Ureter (tissue), 1 donor: ENCODE measurements around the gene AKIRIN2. TPM values are rescaled to one million over a fixed set of nuclear protein-coding genes. Genes with fewer than 3 reads are reported as not detected.
"Not testable (repeated sequence)": the region's sequence is repeated elsewhere in the genome, so short reads cannot be mapped to it uniquely, and the experiment has no call there.

ENCODE experiments used
- DNase-seq: peaks from one replicate; pipeline ENCODE4 v3.0.0-alpha.2; 2020; ENCODE audit warnings: low spot score
- total RNA-seq: library from RNA; stranded (reverse); gene quantifications from one replicate; pipeline ENCODE4 v1.2.4, GENCODE V29; 2023
- donor health status: DM: yes; HTN: yes; CAD: no.

The AKIRIN2 gene
- total RNA-seq, 1 donor from 2014 or later = 38.5 TPM

DNA sequence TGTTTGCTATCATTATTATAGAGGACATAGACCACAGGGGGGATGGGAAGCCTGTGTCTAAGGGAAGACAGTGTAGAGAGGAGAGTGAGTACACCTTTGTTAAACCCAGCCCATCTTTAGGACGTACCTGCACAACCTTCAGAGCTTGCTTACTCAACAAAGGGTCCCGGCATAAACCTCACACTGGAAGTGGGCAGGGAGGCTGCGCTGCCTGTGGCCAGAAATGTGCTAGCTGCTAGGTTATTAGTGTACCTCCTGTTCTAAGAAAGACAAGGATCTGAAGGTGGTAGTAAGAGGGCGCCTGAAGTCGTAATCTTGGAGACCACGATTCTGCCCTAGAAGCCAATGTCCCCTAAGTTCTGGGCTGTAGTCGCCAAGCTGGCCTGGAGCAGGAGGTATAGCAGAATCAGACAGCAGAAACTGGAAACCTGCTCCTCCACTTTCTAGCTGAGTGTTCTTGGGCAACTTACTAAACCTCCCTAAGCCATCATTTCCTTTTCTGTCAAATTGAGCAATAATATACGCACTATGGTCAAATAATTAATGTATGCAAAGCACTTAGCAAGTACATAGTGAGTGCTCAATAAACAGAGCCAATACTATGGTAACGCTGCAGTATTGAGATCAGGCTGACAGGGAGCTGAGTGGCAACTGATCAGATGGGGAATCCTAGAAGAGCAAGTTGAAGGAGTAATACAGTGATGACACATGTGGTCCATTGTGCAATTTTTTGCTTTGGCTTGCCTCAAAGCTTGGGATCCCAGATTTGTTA lies 16.8 kb upstream of the AKIRIN2 start:
- DNase-seq = no peak

- DNase-seq = no peak
Measured at GRCh38 chr6:87716928-87717614, 15.0 kb upstream of the AKIRIN2 start.

DNA sequence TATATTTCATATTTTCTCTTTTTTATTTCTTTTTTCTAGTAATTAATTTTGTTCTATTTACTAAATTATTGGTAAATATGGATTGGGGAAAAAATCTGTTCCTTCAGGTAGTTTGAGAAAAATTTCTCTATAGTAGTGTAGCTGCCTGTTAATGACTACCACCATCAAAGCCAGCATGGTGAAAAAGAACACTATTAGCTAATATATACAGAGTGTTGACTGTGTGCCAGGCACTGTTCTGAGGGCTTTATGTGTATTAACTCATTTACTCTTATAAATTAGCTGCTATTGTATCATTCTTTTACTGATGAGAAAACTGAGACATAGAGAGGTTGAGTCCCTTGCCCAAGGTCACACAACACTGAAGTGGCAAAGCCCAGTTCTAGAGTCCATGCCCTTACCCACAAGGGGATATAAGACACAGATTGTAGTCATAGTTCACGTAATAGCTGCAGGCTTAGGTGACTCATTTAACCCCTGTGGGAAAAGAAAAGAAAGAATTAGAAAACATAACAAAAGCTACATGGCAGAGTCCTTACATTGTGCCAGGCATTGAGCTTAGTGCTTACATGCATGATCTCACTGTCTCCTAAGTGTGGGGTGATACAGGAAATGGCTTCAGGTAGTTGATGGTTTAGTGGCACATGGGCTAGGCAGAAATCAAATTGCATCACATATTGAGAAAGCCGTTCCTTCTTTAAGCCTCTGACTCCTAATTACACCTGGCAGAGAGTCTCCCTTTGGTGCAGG lies 12.2 kb upstream of the AKIRIN2 start:
- no peak for DNase-seq

GRCh38 chr6:87712713-87713112 lies 10.7 kb upstream of the AKIRIN2 start:
- not testable (repeated sequence) for DNase-seq

GRCh38 chr6:87710090-87710489 lies 8.1 kb upstream of the AKIRIN2 start:
- no peak for DNase-seq

DNA sequence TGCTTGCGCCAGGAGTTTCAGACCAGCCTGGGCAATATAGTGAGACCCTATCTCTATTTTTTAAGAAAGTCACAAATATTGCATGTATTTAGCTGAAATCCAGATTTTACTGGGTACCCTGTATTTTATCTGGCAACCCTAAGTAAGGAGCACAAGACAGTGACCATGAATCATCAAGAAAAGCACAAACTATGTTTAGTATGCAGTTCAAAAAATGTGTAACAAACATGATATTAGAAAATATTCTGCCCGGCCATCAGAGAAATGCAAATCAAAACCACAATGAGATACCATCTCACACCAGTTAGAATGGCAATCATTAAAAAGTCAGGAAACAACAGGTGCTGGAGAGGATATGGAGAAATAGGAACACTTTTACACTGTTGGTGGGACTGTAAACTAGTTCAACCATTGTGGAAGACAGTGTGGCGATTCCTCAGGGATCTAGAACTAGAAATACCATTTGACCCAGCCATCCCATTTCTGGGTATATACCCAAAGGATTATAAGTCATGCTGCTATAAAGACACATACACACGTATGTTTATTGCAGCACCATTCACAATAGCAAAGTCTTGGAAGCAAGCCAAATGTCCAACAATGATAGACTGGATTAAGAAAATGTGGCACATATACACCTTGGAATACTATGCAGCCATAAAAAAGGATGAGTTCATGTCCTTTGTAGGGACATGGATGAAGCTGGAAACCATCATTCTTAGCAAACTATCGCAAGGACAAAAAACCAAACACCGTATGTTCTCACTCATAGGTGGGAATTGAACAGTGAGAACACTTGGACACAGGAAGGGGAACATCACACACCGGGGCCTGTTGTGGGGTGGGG lies 6.8 kb upstream of the AKIRIN2 start:
- not testable (repeated sequence) for DNase-seq

DNA sequence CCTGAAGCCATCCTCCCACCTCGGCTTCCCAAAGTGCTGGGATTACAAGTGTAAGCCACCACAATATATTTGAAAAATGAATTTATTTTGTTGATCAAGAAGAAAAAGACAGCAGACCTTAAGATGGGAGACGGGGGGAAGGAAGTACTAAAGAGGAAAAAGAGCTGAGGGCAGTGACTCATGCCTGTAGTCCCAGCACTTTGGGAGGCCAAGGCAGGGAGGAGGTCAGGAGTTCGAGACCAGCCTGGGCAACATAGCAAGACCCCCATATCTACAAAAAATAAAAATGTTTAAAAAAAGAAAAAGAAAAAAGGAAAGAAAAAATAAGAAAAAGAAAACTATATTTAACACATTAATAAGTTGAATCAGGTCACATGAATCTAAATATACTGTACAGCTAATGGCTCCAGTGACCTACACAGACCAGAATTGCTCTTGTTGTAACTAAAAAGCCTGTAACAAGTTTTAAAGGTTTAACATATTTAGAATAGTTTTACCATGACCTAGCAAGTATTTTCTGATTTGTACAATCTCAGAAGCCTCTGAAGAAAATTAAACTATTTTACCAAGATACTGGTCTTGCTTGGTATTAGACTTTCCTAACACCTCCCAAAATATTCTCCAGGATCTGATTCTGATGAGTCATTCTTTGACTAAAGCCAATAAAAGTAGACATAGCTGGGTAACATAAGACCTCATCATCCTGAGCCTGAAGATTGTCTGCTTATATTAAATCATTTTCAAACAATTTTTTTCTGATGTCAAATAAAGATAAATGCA lies 4.3 kb upstream of the AKIRIN2 start:
- DNase-seq = no peak

- no peak for DNase-seq
Measured at GRCh38 chr6:87705070-87705691, 3.1 kb upstream of the AKIRIN2 start.

DNA sequence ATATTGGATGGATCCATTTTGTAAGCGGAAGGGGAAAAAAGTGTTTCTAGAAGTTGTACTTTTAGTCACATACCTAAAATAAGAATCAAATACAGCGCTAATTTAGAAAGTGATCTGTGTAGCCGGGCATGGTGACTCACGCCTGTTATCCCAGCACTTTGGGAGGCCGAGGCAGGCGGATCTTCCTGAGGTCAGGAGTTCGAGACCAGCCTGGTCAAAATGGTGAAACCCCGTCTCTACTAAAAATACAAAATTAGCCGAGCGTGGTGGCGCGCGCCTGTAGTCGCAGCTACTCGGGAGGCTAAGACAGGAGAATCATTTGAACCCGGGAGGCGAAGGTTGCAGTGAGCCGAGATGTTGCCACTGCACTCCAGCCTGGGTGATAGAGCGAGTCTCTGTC lies 1.0 kb upstream of the AKIRIN2 start:
- not testable (repeated sequence) for DNase-seq

DNA sequence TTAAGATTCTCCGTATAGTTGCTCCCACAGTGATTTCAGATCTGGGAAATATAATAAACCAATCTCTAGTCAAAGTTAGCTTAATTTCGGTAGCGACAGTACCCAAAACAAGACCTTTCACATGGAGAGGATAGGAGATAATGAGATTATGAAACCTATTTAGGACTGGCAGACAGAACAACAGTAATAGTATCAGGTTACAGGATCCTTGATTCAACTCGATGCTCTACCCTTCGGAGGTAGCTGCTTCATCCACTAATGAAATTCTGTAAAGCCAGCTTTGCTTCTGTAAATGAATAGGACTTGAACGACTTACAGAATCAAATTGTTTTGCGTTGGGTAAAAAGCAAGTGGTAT lies 534 bp upstream of the AKIRIN2 start:
- no peak for DNase-seq

DNA sequence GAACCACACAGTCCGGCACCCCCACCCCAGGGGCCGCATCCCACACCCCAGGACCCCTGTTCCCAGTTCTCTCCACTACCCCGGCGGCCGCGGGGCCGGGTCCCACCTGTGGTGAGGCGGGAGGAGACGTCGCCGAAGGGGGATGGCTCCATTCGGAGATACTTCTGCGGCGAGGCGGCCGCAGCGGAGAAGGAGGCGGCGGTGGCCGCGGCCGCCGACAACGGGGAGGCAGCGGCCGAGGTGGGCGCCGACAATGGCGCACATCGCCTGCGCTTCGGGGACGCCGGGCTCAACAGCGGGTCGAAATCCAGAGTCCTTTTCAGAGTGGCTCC lies 723 bp downstream of the AKIRIN2 start:
- DNase-seq = peak; percentile 61

DNA sequence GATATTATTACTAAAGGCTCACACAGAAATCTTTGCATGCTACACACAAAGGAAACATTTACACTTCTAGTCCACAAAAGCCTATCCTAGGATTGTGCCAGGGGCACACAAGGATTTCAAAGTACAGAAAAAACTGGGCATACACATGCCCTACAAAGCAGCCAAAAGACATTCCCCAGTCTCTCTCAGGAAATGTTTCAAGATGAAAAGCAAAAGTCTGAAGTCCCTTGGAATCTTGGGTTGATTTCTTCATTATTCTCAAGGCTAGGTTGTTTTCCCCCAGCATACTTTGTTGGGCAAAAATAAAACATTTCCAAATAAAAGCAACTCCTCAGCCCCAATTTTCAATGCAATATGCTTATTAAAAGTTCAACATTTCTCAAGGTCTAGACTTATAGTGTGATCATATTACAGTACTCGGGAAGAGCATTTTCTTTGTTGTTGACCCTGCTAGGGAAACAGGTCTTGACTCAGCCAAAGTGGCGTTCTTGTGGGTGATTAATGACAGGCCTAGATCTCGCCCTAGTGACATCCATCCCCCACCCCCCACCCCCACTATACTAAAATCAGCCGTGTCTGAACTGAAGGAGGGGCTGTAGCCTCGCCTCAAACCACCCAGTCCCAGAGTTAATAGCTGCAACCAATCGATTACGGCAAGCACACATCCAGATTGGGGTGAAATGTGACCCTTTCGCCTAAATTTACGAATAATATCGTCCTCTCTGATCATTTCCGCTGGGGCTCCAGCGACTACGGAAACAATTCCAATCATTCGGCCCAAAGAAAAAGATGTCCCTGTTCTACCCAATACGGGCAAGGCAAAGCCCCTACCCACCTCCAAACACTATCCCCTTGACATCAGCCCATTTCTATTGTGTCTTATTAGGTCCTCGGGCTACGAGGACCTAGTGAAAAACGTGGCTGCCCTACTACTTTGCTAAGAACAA lies 1.4 kb downstream of the AKIRIN2 start:
- DNase-seq = no peak

DNA sequence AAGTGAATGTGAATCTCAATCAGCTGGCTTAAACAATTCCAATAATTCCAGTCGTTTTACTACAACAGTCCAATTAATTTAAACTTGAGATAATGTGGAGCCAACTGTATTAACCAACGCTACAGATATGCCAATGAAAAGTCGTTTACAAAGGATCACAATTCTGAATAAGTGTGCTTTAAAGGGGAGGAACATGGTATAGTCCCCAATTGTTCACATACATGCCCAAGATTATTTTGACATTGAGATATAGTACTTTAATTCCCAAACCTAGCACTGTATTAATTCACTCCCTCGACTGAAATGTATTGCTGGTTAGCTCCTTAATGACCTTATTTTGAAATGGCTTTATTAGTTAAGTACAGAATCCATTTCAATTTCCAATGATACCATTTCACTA lies 2.5 kb downstream of the AKIRIN2 start:
- DNase-seq = no peak

DNA sequence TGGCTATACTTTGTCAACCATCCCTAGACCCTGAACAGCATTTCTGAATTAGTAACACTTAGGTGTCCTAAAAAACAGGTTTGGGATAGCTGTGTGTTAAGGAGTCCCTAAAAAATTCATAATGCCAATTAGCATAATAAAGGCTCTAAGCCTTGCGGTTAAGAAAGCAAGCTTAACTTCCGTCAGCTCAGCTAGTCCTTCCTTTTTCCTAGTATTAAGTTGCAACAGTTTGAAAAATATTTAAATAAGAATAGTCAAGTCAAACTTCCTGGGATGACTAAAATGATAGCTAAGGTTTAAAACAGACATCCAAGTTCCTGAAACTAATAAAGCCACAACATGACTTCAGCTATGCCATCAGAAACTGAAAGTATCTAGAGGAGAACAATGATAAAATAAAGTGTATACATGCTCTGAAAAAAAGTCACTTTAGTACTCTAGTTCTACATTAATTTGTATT lies 3.5 kb downstream of the AKIRIN2 start:
- no peak for DNase-seq

- no peak for DNase-seq
Measured at GRCh38 chr6:87697581-87698546, 4.2 kb downstream of the AKIRIN2 start.

DNA sequence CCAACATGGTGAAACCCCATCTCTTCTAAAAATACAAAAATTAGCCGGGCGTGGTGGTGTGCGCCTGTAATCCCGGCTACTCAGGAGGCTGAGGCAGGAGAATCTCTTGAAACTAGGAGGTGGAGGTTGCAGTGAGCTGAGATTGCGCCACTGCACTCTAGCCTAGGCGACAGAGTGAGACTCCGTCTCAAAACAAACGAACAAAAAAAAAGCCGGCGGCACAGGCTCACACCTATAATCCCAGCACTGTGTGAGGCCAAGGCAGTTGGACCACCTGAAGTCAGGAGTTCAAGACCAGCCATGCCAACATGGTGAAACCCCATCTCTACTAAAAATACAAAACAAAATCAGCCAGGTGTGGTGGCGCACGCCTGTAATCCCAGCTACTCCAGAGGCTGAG lies 5.2 kb downstream of the AKIRIN2 start:
- DNase-seq = not testable (repeated sequence)

DNA sequence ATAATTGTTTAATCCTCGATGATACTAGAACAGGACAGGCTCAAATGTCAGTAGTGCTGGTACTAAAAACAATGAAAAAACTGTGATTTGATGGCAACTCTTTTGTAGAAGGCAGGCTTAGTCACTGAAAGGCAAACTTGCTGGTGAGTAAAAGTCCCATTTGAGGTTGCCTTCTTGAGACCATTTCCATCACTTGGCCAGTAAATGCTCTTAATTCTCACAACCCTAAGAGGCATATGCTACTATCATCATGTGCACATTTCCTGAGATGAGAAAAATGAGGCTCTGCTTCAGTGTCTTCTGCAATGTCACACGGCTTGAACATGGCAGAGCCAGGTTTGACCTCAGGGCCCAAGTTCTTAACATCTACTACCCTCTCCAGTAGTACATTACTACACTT lies 9.9 kb downstream of the AKIRIN2 start:
- no peak for DNase-seq

- DNase-seq = no peak
Measured at GRCh38 chr6:87690441-87690840, 11.6 kb downstream of the AKIRIN2 start.
